Measurements from ENCODE around the gene CES1. TPM values are rescaled to one million over a fixed set of nuclear protein-coding genes. Genes with fewer than 3 reads are reported as not detected.

Gene CES1
- total RNA-seq, 2 experiments from 2014 or later = not detected

DNA sequence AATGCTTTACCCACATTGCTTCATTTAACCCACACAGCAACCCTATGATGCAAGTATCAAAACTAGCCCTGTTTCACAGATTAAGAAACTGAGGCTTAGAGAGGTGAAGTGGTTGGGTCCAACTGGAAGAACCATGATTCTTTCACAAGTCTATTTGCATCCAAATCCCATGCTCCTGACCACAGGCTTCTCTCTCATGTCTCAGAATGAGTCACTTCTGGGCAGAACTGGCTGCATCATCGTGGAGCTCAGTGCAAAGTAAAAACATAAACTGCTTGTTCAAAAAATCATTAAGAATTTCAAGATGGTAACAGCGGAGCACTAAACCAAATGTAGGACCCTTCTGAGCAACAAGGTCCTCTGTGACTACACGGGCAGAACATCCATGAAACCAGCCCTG is 20.2 kb upstream of the CES1 start:
- H3K9me3 ChIP-seq (ENCODE audit: low read length) = no peaks in the 10 kb centered on the region
- CTCF ChIA-PET (ENCODE audit: unreplicated experiment) = interaction anchor here (0.6 kb wide), 1 partner anchor 191 kb away, joined by 3 read pairs; no protein-coding TSS in a partner anchor

DNA sequence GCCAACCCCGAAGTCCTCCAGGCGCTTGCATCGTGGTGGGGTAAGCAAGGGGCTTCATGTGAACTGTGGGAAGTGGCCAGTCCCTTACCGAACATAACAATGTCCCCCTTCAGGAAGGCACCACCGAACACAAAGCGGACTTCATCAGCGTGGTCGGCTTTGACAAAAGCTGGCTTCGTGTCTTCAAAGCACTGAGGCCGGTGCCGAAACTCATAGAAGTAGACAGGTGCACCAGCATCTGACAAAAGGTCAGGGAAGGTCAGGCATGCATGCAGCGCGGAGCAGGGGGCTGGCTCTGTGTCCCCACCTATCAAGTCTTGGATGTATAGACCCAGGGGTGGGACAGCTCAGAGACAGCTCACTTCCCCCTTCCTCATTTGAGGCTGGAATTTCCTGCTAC is 16.6 kb upstream of the CES1 start:
- Histone ChIP-seq H4K20me1 (ENCODE audit: insufficient read depth, low read length) (no peaks in the 10 kb centered on the region), H3K79me2 (ENCODE audit: insufficient read depth, low read depth, low read length) (no peaks in the 10 kb centered on the region), H3K4me2 (ENCODE audit: low read length) (no peak overlapping the region), H2AFZ (ENCODE audit: low read length) (no peak overlapping the region), H3K27ac (ENCODE audit: low read depth, low read length, poor library complexity, severe bottlenecking) (no peak overlapping the region), H3K36me3 (ENCODE audit: insufficient read depth, low read length) (no peaks in the 10 kb centered on the region), H3K4me1 (ENCODE audit: insufficient read depth, low read length, poor library complexity, severe bottlenecking) (no peaks in the 10 kb centered on the region), H3K9me3 (ENCODE audit: low read length) (no peaks in the 10 kb centered on the region), H3K4me3 (ENCODE audit: low read depth, low read length, poor library complexity, severe bottlenecking) (no peak overlapping the region), H3K9me2 (ENCODE audit: insufficient read depth, low read length) (no peaks in the 10 kb centered on the region)
- CTCF ChIA-PET (ENCODE audit: unreplicated experiment) = no interaction called here
- TF ChIP-seq, protein P1, sequence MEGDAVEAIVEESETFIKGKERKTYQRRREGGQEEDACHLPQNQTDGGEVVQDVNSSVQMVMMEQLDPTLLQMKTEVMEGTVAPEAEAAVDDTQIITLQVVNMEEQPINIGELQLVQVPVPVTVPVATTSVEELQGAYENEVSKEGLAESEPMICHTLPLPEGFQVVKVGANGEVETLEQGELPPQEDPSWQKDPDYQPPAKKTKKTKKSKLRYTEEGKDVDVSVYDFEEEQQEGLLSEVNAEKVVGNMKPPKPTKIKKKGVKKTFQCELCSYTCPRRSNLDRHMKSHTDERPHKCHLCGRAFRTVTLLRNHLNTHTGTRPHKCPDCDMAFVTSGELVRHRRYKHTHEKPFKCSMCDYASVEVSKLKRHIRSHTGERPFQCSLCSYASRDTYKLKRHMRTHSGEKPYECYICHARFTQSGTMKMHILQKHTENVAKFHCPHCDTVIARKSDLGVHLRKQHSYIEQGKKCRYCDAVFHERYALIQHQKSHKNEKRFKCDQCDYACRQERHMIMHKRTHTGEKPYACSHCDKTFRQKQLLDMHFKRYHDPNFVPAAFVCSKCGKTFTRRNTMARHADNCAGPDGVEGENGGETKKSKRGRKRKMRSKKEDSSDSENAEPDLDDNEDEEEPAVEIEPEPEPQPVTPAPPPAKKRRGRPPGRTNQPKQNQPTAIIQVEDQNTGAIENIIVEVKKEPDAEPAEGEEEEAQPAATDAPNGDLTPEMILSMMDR (conservative IDR thresholded peaks at IDR 0.05; ENCODE audit: low read length) = no peak
- TF ChIP-seq EZH2phosphoT487 (IDR thresholded peaks at IDR 0.05; ENCODE audit: borderline replicate concordance, low read depth, low read length) = no peak
- BruUV-seq (replicated peaks) = no TSS peak
- intact Hi-C loops (cut with micrococcal nuclease; ENCODE audit: unreplicated experiment) = no loop called here
- no peak for DNase-seq (ENCODE audit: low spot score)
- POLR2A ChIA-PET = interaction anchor here (0.6 kb wide), 1 partner anchor 1505 kb away, joined by 6 read pairs; no protein-coding TSS in a partner anchor

More for the DNA sequence above, 20.2 kb upstream of the CES1 start:
- POLR2A ChIA-PET = no interaction called here
- H3K4me1 ChIP-seq (ENCODE audit: insufficient read depth, low read length, poor library complexity, severe bottlenecking) = no peaks in the 10 kb centered on the region
- H3K9me2 ChIP-seq (ENCODE audit: insufficient read depth, low read length) = no peaks in the 10 kb centered on the region
- H4K20me1 ChIP-seq (ENCODE audit: insufficient read depth, low read length) = no peaks in the 10 kb centered on the region
- intact Hi-C loops (cut with micrococcal nuclease; ENCODE audit: unreplicated experiment) = no loop called here
- H3K4me3 ChIP-seq (ENCODE audit: low read depth, low read length, poor library complexity, severe bottlenecking) = no peak overlapping the region
- H3K79me2 ChIP-seq (ENCODE audit: insufficient read depth, low read depth, low read length) = no peaks in the 10 kb centered on the region
- H3K4me2 ChIP-seq (ENCODE audit: low read length) = no peak overlapping the region
- no peaks in the 10 kb centered on the region for H3K36me3 ChIP-seq (ENCODE audit: insufficient read depth, low read length)
- H2AFZ ChIP-seq (ENCODE audit: low read length) = no peak overlapping the region
- BruUV-seq (replicated peaks) = no TSS peak
- no peak overlapping the region for H3K27ac ChIP-seq (ENCODE audit: low read depth, low read length, poor library complexity, severe bottlenecking)
- no peak for TF ChIP-seq EZH2phosphoT487 (IDR thresholded peaks at IDR 0.05; ENCODE audit: borderline replicate concordance, low read depth, low read length)
- TF ChIP-seq, protein P1 (conservative IDR thresholded peaks at IDR 0.05; ENCODE audit: low read length) = no peak
- DNase-seq (ENCODE audit: low spot score) = no peak

DNA sequence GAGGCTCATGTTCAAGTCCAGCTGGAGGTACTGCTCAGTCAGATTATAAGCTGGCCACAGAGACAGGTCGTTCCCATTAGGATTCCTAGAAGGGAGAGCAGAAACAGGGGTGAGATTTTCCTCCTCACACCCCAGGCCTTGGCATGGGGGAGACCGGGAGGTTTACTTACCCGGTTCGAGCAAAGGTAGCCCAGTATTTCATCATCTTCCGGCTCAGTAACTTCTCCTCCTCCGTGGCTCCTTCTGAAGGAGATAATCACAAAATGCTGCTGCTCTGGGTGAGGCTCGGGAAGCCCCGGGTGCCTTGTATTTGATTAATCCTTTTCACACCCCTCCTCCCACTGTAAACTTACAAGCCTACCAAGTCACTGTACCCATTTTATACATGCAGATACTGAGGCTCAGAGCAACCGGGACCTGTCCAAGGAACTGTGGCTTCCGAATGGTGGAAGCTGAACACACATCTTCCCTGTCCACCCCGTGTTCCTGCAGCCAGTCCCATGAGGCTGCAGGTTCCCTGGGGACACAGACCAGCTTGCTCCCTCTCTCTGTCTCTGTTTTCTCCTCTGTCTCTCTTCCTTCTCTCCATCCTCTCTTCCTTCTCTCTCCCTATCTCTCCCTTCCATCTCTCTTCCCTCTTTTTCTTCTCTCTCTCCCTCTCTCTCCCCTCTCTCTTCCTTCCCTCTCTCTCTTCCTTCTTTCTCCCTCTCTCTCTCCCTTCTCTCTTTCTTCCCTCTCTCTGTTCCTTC is 13.9 kb upstream of the CES1 start:
- Histone ChIP-seq H3K4me2 (ENCODE audit: low read length) (no peak overlapping the region), H2AFZ (ENCODE audit: low read length) (no peak overlapping the region), H3K79me2 (ENCODE audit: insufficient read depth, low read depth, low read length) (no peaks in the 10 kb centered on the region), H3K36me3 (ENCODE audit: insufficient read depth, low read length) (no peaks in the 10 kb centered on the region), H3K4me3 (ENCODE audit: low read depth, low read length, poor library complexity, severe bottlenecking) (no peak overlapping the region), H3K9me2 (ENCODE audit: insufficient read depth, low read length) (no peaks in the 10 kb centered on the region), H3K27ac (ENCODE audit: low read depth, low read length, poor library complexity, severe bottlenecking) (no peak overlapping the region), H3K4me1 (ENCODE audit: insufficient read depth, low read length, poor library complexity, severe bottlenecking) (no peaks in the 10 kb centered on the region), H4K20me1 (ENCODE audit: insufficient read depth, low read length) (no peaks in the 10 kb centered on the region), H3K9me3 (ENCODE audit: low read length) (no peaks in the 10 kb centered on the region)
- BruUV-seq (replicated peaks) = no TSS peak
- intact Hi-C loops (cut with micrococcal nuclease; ENCODE audit: unreplicated experiment) = no loop called here
- ChIA-PET CTCF (ENCODE audit: unreplicated experiment) (no interaction called here), POLR2A (no interaction called here)
- TF ChIP-seq, protein P1 (conservative IDR thresholded peaks at IDR 0.05; ENCODE audit: low read length) = no peak
- TF ChIP-seq EZH2phosphoT487 (IDR thresholded peaks at IDR 0.05; ENCODE audit: borderline replicate concordance, low read depth, low read length) = no peak
- no peak for DNase-seq (ENCODE audit: low spot score)

Data from OCI-LY7 (cell line).